IMR-90 (cell line): ENCODE results near the gene STAM2.

ENCODE experiments used
- BHLHE40 ChIP-seq: fragments of 150-350 bp; IDR thresholded peaks from 2 replicates; pipeline ENCODE4 v1.6.1; 2016; ENCODE audit warnings: mild to moderate bottlenecking, low read depth, low read length
- MAFK ChIP-seq: IDR thresholded peaks from 2 replicates; pipeline ENCODE4 v1.6.1; 2012; ENCODE audit warnings: low read depth, low read length, improper control_type of control experiment
- MAZ ChIP-seq: IDR thresholded peaks from 2 replicates; pipeline ENCODE4 v1.6.1; 2012; ENCODE audit warnings: low read depth, mild to moderate bottlenecking, low read length, improper control_type of control experiment, moderate library complexity, borderline replicate concordance
- NFE2L2 ChIP-seq: fragments of 150-350 bp; IDR thresholded peaks from 2 replicates; pipeline ENCODE4 v1.6.1; 2016; ENCODE audit warnings: low read depth, mild to moderate bottlenecking, low read length
- POLR2A ChIP-seq: IDR thresholded peaks from 2 replicates; pipeline ENCODE4 v1.6.1; 2012; ENCODE audit warnings: mild to moderate bottlenecking, low read depth, low read length
- RAD21 ChIP-seq: IDR thresholded peaks from 2 replicates; pipeline ENCODE4 v1.6.1; 2012; ENCODE audit warnings: low read length, improper control_type of control experiment
- RFX5 ChIP-seq: IDR thresholded peaks from 2 replicates; pipeline ENCODE4 v1.8.0; 2012; ENCODE audit warnings: low read depth, mild to moderate bottlenecking, low read length, moderate library complexity
- SMC3 ChIP-seq: fragments of 150-350 bp; IDR thresholded peaks from 2 replicates; pipeline ENCODE4 v1.6.1; 2016; ENCODE audit warnings: low read depth, mild to moderate bottlenecking, antibody characterized with exemption, low read length, moderate library complexity
- TF ChIP-seq, protein P1 (sequence below): conservative IDR thresholded peaks from 2 replicates; pipeline ENCODE4 v1.5.1; 2012; ENCODE audit warnings: mild to moderate bottlenecking, low read depth, low read length, improper control_type of control experiment
- TF ChIP-seq, protein P2 (sequence below): fragments of 150-350 bp; IDR thresholded peaks from 2 replicates; pipeline ENCODE4 v1.6.1; 2017; ENCODE audit warnings: mild to moderate bottlenecking, antibody characterized with exemption, low read length, low read depth

DNA sequence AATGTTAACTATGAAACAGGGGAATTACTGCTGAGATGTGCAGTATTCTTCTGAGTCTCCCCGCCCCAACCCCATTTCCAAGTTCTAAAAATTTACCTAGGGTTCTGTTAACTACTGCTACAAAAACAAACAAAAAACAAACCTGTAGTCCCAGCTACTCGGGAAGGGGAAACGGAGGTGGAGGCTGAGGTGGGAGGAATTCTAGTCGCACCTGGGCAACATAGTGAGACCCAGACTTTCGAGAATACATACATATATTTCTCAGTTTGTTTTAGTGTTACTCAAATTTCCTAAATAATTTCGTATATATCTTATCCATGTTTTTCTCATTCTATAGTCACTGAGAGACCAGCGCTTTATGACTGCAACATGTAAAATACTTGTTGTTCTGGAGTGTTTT is 989 bp downstream of the STAM2 start:
- TF ChIP-seq MAZ = no peak
- TF ChIP-seq, protein P1, sequence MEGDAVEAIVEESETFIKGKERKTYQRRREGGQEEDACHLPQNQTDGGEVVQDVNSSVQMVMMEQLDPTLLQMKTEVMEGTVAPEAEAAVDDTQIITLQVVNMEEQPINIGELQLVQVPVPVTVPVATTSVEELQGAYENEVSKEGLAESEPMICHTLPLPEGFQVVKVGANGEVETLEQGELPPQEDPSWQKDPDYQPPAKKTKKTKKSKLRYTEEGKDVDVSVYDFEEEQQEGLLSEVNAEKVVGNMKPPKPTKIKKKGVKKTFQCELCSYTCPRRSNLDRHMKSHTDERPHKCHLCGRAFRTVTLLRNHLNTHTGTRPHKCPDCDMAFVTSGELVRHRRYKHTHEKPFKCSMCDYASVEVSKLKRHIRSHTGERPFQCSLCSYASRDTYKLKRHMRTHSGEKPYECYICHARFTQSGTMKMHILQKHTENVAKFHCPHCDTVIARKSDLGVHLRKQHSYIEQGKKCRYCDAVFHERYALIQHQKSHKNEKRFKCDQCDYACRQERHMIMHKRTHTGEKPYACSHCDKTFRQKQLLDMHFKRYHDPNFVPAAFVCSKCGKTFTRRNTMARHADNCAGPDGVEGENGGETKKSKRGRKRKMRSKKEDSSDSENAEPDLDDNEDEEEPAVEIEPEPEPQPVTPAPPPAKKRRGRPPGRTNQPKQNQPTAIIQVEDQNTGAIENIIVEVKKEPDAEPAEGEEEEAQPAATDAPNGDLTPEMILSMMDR = no peak
- no peak for TF ChIP-seq POLR2A
- TF ChIP-seq RAD21 = no peak
- no peak for TF ChIP-seq SMC3
- no peak for TF ChIP-seq NFE2L2
- TF ChIP-seq, protein P2, sequence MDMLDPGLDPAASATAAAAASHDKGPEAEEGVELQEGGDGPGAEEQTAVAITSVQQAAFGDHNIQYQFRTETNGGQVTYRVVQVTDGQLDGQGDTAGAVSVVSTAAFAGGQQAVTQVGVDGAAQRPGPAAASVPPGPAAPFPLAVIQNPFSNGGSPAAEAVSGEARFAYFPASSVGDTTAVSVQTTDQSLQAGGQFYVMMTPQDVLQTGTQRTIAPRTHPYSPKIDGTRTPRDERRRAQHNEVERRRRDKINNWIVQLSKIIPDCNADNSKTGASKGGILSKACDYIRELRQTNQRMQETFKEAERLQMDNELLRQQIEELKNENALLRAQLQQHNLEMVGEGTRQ = no peak
- TF ChIP-seq RFX5 = no peak
- TF ChIP-seq MAFK = peak; percentile 23; the same call in 1 of the 2 replicates
- no peak for TF ChIP-seq BHLHE40
